Epithelial cell of esophagus (primary cell): ENCODE results near the gene IL19.
A peak's percentile ranks its signal among the peaks of the same experiment; 100 is the strongest.

Source experiments
- DNase-seq: peaks from one replicate; pipeline ENCODE4 v3.0.0; 2010; ENCODE audit warnings: low read depth
- H3K4me3 ChIP-seq: 2 replicates; pipeline ENCODE4 v1.5.1; 2011; ENCODE audit warnings: mild to moderate bottlenecking, low read length, control low read depth
- TF ChIP-seq, protein P1 (sequence below): IDR thresholded peaks from 2 replicates; pipeline ENCODE4 v1.5.1; 2011; ENCODE audit warnings: low read depth, mild to moderate bottlenecking, low read length, control low read depth, inconsistent platforms; ENCODE audit not compliant: insufficient read depth; ENCODE audit errors: missing control alignments

Gene IL19

DNA sequence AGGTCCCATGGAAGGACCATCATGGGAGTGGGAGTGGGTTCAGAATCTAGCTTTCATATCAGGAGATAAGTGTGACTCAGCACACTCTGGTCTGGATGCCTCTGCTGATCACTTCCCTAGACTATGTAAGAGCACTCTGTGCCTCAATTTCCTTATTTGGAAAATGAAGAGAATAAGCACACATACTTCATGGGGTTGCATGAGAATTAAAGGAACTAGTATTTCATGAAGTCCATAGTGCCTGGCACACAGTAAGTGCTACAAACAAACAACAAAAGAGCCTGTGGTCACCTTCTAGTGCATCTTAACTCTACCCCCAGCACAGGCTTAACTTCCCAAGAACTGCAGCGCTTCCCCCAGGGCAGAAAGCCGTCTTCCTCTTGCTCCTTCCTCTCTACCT lies 85.3 kb downstream of the IL19 start:
- DNase-seq = no peak
- no peak overlapping the region for H3K4me3 ChIP-seq
- TF ChIP-seq, protein P1, sequence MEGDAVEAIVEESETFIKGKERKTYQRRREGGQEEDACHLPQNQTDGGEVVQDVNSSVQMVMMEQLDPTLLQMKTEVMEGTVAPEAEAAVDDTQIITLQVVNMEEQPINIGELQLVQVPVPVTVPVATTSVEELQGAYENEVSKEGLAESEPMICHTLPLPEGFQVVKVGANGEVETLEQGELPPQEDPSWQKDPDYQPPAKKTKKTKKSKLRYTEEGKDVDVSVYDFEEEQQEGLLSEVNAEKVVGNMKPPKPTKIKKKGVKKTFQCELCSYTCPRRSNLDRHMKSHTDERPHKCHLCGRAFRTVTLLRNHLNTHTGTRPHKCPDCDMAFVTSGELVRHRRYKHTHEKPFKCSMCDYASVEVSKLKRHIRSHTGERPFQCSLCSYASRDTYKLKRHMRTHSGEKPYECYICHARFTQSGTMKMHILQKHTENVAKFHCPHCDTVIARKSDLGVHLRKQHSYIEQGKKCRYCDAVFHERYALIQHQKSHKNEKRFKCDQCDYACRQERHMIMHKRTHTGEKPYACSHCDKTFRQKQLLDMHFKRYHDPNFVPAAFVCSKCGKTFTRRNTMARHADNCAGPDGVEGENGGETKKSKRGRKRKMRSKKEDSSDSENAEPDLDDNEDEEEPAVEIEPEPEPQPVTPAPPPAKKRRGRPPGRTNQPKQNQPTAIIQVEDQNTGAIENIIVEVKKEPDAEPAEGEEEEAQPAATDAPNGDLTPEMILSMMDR = no peak

DNA sequence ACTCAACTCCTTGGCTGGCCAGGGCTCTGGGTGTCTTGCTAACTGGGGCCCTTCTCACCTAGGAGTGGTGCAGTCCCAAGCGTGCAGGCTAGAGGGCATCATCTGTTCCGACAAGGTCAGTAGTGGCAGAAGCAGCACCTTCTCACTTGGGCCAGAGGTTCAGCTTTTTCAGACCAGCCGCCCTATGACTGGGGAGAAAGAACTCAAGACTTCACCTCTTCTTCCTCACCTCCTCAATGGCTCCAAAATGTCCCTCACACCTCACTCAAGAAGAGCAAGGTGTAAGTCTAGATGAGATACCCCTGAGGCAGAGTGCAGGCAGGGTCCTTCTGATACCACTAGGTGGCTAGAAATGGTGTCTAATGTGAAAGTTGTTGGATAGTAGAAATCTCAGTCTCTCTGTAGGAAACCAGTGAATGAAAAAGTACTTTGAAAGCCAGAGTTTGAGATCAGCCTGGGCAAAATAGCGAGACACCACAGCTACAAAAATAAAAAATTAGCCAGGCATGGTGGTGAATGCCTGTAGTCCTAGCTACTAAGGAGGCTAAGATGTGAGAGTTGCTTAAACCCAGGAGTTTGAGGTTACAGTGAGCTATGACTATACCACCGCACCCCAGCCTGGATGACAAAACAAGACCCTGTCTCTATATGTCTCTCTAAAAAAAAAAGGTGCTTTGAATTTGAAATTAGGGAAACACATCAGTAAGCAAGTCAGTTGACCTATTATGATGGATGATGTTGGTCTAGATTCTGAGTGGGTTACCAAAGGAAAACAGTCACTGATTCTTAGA lies 86.3 kb downstream of the IL19 start:
- H3K4me3 ChIP-seq = no peak overlapping the region
- no peak for DNase-seq
- TF ChIP-seq, protein P1 = no peak

DNA sequence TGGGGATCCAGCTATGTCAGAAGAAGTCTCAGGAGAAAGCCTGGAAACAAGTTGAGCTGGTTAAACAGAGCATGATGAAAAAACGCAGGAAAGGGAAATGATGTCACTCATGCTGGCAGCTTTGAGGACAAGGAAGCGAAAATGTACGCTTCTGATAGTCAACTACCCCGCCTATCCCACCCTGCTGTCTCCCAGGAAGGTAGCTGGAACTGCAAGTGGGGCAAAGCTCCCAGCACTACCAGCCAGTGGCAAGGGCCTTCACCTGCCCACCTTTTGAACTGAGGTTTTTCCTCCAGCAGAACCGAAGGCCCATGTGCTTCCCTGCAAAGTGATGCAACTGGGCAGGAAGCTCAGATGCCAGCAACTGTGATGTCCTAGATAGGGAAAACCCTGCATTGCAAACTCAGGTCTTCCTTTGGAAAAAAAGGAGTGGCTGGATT lies 88.5 kb downstream of the IL19 start:
- H3K4me3 ChIP-seq = no peak overlapping the region
- DNase-seq = peak; percentile 88
- TF ChIP-seq, protein P1 = no peak

DNA sequence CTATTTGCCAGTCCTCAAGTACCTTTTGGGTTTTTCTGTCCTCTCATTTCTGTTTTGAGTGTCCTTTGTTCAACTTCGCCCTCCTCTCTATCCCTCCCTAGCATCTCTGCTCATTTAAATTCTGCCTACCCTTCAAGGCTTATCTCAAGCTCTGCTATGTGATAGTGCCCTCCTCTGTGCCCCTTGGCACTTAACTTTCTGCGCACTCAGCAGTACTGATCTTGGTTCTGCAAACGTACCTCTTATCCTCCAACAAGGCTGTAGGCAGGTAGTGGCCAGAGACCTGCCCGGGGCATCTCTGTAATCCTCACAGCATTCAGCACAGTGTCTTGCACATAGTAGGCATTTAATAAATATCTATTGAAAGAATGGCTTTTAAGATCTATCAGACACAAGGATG lies 89.6 kb downstream of the IL19 start:
- TF ChIP-seq, protein P1 = no peak
- H3K4me3 ChIP-seq = no peak overlapping the region
- no peak for DNase-seq

DNA sequence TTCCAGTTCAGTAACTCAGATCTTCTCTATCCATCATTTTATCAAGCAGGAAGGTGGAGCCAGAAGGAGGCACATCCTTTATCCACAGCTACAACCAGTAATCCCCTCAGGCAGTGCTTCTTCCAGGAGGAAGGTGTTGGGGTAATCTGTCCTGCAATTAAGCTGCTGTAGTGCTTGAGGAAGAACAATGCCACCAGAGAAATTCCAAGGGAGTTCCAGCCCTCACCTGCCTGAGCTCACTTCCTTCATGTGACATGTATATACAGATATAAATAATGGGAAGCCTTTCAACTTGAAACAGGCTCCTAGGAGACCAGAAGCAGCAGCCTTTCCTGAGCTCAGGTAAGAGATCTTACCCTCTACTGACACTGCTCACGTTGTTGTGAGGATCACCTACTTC lies 92.7 kb downstream of the IL19 start:
- H3K4me3 ChIP-seq = no peak overlapping the region
- TF ChIP-seq, protein P1 = no peak
- DNase-seq = peak; percentile 27

DNA sequence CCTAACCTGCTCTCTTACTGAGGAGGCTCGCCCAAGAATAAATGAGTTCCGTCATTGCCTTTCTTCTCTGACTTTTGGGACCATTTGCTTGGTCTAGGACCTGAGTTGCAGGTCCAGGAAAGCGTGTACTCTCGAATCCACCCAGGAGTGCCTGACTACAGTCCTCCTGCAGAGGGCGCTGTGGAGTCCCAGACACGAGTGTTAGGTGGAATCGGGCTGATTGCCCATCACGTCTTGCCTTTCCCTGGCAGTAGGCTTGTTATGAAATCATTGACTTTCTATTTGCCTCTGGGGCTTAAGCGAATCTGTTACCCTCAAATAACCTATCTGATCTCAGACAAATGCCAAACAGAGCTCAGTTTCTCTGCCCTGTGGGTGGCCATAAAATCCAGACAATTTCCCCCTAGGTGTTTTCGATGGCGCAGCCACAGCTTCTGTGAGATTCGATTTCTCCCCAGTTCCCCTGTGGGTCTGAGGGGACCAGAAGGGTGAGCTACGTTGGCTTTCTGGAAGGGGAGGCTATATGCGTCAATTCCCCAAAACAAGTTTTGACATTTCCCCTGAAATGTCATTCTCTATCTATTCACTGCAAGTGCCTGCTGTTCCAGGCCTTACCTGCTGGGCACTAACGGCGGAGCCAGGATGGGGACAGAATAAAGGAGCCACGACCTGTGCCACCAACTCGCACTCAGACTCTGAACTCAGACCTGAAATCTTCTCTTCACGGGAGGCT lies 94.5 kb downstream of the IL19 start, which contains the start of gene IL20:
TSS of gene IL20 (plus strand) at position 685 of the 733 bp plus-strand sequence. CDS start 230 bp downstream, outside the sequence.
- DNase-seq = peak; percentile 92
- TF ChIP-seq, protein P1 = peak; percentile 100

More for the DNA sequence above, 94.5 kb downstream of the IL19 start, which contains the start of gene IL20:
- H3K4me3 ChIP-seq = no peak within 1 kb of the TSS
